GM18507 (cell line): Measurements from ENCODE around the gene POTEI.
"Not testable (repeated sequence)": the region's sequence is repeated elsewhere in the genome, so short reads cannot be mapped to it uniquely, and the experiment has no call there.

Source experiments
- DNase-seq: peaks from one replicate; pipeline ENCODE4 v3.0.0; 2011; ENCODE audit warnings: low read depth; ENCODE audit not compliant: insufficient read length; ENCODE audit errors: extremely low spot score
- FAIRE-seq: peaks from 2 replicates; lab custom pipeline; 2011; peaks lifted over from hg19 to GRCh38; lab: Jason Lieb, UNC

Gene POTEI

DNA sequence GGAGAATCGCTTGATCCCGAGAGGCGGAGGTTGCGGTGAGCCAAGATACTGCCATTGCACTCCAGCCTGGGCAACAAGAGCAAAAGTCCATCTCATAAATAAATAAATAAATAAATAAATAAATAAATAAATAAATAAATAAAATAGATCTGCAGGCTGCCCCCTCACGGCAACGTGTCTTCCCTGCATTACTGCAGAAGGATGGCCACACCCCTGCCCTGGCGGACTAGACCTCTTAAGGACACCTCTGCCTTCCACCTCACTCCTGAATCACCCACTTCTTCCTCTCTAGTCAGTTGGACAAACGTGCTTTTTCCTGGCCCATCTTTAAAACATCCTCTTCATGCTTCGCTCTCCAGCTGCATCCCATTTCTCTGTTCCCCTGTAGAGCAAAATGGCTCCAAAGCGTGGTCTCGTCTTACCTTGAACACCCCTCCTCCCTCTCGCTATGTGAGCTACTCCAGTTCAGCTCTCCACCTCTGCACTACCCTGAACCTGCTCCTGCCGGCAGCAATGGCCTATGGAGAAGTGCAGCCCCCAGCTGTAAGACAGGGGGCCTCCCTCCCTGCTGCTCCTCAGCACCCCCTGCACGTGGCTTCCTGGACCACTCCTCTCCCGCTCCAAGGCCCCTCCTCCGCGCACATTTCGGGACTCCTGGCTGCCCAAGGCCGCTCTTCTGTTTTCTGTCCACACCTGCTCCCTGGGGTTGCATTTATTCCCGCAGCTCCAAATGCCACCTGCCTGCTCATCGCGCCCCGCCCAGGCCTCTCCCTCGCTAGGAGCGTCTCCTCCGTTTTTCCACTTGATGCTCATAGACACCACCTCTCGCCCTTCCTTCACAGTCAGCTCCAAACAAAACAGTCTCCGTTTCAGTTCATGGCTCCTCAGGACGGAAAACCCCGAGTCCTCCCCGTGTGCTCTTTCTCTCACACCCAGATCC lies 1.9 kb upstream of the POTEI start:
- DNase-seq, FAIRE-seq: not testable (repeated sequence)

DNA sequence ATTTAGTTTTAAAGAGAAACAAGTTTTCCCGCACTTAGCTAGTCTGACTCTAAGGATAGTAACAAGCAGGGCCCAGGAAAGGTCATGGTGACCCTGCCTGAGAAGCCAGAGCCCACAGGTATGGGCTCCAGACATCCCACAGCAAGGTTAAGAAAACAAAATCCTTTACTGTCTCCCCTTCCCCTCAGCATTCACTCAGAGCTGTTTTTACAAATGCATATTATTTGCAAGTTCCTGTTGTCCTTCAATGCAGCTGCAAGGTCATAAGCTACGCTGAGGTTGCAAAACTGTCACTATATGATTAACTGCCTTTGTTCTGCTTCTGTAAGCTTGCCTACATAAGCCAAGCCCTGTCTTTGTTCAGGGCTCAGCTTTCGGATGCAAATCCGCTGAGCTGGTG lies 18.1 kb downstream of the POTEI start:
- FAIRE-seq, DNase-seq: not testable (repeated sequence)

DNA sequence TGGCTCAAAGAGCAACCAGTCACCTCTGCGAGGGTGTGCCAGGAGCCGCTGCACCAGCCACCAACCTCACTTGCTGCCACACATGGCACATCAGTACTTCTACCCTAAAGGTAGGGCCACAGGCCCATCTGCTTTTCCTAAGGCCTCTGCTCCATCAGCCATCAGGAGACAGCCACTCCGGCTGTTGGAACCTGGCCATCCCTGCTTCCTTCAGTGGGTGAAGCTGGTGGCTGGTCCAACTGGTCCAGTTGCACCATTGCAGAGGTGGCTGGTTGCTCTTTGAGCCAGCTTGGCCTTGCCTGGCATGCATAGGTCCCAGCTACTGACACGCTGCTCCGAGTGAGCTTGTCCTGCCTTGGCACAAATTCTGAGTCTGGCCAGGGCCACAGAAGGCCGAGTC lies 53.7 kb downstream of the POTEI start:
- not testable (repeated sequence) for DNase-seq, FAIRE-seq

DNA sequence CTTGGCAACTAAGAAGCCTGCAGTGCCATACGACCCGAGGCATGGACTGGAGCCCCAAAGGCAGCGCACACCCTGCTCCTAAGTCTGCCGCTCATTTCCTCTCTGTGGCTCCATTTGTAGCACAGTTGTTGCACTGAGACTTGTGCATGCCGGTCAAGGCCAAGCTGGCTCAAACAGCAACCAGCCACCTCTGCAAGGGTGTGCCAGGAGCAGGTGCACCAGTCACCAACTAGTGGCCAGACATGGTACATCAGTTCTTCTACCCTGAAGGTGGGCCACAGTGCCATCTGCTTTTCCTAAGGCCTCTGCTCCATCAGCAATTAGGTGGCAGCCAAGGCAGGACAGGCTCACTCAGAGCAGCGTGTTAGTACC lies 54.4 kb downstream of the POTEI start:
- not testable (repeated sequence) for DNase-seq, FAIRE-seq

DNA sequence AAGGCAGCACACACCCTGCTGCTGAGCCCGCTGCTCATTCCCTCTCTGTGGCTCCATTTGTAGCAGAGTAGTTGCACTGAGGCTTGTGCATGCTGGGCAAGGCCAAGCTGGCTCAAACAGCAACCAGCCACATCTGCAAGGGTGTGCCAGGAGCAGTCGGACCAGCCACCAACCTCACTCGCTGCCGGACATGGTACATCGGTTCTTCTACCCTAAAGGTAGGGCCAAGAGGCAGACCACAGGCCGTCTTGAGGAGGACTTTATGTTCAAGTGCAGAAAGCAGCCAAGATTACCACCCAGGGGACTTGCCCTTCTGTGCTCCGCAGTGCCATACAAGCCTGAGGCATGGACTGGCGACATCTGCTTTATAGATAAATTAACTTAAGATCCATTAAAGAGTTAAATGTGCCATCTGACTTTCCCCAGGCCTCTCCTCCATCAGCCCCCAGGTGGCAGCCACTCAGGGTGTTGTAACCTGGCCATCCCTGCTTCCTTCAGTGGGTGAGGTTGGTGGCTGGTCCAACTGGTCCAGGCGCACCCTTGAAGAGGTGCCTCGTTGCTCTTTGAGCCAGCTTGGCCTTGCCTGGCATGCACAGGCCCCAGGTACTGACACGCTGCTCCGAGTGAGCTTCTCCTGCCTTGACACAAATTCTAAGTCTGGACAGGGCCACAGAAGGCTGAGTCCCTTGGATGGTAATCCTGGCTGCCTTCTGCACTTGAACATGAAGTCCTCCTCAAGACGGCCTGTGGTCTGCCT lies 55.0 kb downstream of the POTEI start:
- DNase-seq, FAIRE-seq: not testable (repeated sequence)

DNA sequence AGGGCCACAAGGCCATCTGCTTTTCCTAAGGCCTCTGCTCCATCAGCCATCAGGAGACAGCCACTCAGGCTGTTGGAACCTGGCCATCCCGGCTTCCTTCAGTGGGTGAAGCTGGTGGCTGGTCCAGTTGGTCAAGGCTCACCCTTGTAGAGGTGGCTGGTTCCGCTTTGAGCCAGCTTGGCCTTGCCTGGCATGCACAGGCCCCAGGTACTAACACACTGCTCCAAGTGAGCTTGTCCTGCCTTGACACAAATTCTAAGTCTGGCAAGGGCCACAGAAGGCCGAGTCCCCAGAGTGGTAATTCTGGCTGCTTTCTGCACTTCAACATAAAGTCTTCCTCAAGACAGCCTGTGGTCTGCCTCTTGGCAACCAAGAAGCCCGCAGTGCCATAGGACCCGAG lies 56.2 kb downstream of the POTEI start:
- not testable (repeated sequence) for FAIRE-seq, DNase-seq

DNA sequence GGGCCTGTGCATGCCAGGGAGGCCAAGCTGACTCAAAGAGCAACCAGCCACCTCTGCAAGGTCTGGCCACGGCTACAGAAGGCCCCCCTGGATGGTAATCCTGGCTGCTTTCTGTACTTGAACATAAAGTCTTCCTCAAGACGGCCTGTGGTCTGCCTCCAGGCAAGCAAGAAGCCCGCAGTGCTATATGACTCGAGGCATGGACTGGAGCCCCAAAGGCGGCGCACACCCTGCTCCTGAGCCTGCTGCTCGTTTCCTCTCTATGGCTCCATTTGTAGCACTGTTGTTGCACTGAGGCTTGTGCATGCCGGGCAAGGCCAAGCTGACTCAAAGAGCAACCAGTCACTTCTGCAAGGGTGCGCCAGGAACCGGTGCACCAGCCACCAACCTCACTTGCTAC lies 57.3 kb downstream of the POTEI start:
- DNase-seq, FAIRE-seq: not testable (repeated sequence)

DNA sequence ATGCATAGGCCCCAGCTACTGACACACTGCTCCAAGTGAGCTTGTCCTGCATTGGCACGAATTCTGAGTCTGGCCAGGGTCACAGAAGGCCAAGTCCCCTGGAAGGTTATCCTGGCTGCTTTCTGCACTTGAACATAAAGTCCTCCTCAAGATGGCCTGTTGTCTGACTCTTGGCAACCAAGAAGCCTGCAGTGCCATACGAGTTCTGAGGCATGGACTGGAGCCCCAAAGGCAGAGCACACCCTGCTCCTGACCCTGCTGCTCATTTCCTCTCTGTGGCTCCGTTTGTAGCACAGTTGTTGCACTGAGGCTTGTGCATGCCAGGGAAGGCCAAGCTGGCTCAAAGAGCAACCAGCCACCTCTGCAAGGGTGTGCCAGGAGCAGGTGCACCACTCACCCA lies 57.9 kb downstream of the POTEI start:
- FAIRE-seq, DNase-seq: not testable (repeated sequence)

DNA sequence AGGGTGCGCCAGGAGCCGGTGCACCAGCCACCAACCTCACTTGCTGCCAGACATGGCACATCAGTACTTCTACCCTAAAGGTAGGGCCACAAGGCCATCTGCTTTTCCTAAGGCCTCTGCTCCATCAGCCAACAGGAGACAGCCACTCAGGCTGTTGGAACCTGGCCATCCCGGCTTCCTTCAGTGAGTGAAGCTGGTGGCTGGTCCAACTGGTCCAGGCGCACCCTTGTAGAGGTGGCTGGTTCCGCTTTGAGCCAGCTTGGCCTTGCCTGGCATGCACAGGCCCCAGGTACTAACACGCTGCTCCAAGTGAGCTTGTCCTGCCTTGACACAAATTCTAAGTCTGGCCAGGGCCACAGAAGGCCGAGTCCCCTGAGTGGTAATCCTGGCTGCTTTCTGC lies 58.8 kb downstream of the POTEI start:
- FAIRE-seq, DNase-seq: not testable (repeated sequence)

DNA sequence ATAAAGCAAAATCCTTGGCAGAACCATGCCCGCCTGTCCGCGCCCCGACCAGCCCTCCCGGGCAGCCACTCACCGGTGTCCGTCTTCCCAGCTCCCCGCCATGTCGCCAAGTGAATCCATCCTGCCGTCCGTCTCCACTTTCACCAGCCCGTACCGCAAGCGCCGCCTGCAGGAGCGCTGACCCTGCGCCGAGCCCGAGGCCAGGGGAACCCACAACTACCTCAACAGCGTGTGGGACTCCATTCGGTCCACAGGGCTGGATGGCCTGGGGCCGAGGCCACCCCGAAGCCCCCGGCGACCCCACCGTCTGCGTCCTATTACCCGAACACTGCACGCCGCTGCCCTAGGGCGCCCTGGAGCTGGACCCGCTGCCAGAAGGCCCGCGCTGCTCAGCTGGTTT lies 81.5 kb downstream of the POTEI start:
- DNase-seq, FAIRE-seq: not testable (repeated sequence)

DNA sequence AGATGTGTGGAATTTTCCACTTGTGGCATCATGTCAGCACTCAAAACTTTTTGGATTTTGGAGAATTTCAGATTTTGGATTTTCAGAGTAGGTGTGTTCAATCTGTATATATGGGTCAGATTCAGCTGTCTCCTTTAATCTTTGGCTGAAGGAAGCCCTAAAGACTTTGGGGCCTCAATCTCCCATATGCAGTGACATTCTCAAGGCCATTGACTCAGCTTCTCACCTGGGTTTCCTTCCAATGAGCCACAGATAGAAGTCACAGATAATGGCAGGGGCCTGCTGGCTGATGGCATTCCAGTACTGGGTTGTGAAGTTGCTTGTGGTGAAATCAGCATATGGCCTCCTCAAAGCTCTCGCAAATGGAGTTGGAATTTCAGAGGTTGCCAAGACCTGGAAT lies 90.3 kb downstream of the POTEI start:
- not testable (repeated sequence) for FAIRE-seq, DNase-seq

DNA sequence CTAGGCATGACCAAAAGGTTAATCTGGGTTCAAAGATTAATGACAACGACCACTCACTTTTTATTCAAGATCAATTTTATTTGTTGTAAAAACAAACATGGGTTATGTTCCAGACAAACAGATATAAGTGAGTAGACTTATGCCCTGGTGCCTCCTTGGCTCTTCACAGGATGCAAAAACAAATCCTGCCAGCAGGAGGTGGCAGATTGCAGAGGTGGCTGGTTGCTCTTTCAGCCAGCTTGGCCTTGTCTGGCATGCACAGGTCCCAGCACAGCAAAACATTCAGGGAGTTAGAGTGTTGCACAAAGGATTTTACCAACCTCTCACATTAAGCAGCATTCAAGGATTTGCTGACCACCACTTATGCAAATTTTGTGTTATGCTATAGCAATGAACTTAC lies 92.4 kb downstream of the POTEI start:
- not testable (repeated sequence) for DNase-seq, FAIRE-seq
